Measurements from ENCODE around the gene RRAS. TPM values are rescaled to one million over a fixed set of nuclear protein-coding genes. Genes with fewer than 3 reads are reported as not detected.

Gene RRAS
- polyA plus RNA-seq, 1 of the 3 experiments (the other 2 are of a cell fraction): 141 TPM

DNA sequence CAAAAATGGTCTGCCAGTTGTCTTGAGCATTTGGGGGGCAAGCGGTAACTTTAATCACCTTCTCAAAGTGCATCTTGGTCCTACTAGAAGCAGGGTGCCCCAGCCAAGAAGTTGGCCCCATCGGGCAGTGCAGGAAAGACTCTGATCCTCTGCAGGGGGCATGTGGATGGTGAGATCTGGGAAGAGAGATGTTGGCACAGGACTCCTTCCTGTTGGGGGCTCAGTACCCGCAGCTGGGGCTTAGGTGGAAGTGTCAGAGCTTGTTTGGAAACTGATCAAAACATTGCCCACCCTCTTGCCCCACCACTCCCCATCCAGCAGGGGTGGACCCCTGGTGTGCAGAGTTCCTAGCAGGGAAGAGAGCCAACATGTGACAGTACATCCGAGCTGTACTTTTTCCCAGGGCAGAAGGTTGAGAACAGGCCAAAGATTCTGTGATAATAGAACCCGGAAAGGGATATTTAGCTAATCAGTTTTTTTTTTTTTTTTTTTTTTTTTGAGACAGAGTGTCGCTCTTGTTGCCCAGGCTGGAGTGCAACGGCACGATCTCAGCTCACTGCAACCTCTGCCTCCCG, 8.8 kb downstream of the RRAS start:
- ChIA-PET CTCF (interaction anchor here (0.6 to 1.9 kb wide), 6 partner anchors 11 to 60 kb away, joined by 3 to 9 read pairs (median 3); partner anchors contain the start of genes CPT1C and SCAF1), POLR2A (interaction anchor here (1.3 kb wide), 1 partner anchor 9 kb away, joined by 3 read pairs; the partner anchor contains the start of gene RRAS)
- Histone ChIP-seq H3K9me2 (no peaks in the 10 kb centered on the region), H3K4me1 (ENCODE audit: control insufficient read depth in 1 of 2, insufficient read depth in 2 of 2, low read depth in 1 of 2, low read length in 1 of 2) (peaks cover 7 to 10% of the 10 kb centered on the region in 2 experiments; a peak in 3 of 4 replicates), H3K36me3 (replicated peaks in 1 of 2; ENCODE audit: control insufficient read depth in 1 of 2, insufficient read depth in 2 of 2, low read length in 1 of 2) (peaks cover 0 to 26% of the 10 kb centered on the region in 2 experiments), H3K9me3 (no peaks in the 10 kb centered on the region), H4K20me1 (ENCODE audit: insufficient read depth) (no peaks in the 10 kb centered on the region; the same call in 1 of the 2 replicates), H3K4me3 (ENCODE audit: low read depth in 2 of 2, low read length in 1 of 2) (no peak overlapping the region), H3K9ac (no peak overlapping the region), H3K27me3 (ENCODE audit: insufficient read depth) (no peaks in the 10 kb centered on the region), H3K4me2 (peak overlapping the region; percentile 55; the same call in 1 of the 2 replicates), H3K79me2 (ENCODE audit: insufficient read depth) (0 out of 2 replicates have a peak, but pooled peaks cover 2% of the 10 kb centered on the region), H3K27ac (ENCODE audit: low read depth in 2 of 2, low read length in 1 of 2) (peak overlapping the region; percentile 11 to 78), H3F3A (replicated peaks; ENCODE audit: insufficient read depth) (peaks cover 19% of the 10 kb centered on the region), H2AFZ (ENCODE audit: low read depth) (no peak overlapping the region)
- TF ChIP-seq MXI1 (IDR thresholded peaks at IDR 0.05; ENCODE audit: low read depth, low read length) (peak; percentile 50; the same call in 1 of the 2 replicates), ELF1 (IDR thresholded peaks at IDR 0.05) (no peak), POLR2AphosphoS5 (IDR thresholded peaks at IDR 0.05; ENCODE audit: low read depth, low read length) (peak; percentile 52; the same call in 1 of the 2 replicates), GATA2 (CRISPR knock-in tag; IDR thresholded peaks at IDR 0.05) (peak; percentile 28; the same call in 1 of the 2 replicates), JUND (IDR thresholded peaks at IDR 0.05) (no peak; the same call in 1 of the 2 replicates), PBX3 (IDR thresholded peaks at IDR 0.05) (no peak)
- TF ChIP-seq, protein P1, sequence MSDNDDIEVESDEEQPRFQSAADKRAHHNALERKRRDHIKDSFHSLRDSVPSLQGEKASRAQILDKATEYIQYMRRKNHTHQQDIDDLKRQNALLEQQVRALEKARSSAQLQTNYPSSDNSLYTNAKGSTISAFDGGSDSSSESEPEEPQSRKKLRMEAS (IDR thresholded peaks at IDR 0.05; ENCODE audit: low read depth): no peak
- TF ChIP-seq, protein P2, sequence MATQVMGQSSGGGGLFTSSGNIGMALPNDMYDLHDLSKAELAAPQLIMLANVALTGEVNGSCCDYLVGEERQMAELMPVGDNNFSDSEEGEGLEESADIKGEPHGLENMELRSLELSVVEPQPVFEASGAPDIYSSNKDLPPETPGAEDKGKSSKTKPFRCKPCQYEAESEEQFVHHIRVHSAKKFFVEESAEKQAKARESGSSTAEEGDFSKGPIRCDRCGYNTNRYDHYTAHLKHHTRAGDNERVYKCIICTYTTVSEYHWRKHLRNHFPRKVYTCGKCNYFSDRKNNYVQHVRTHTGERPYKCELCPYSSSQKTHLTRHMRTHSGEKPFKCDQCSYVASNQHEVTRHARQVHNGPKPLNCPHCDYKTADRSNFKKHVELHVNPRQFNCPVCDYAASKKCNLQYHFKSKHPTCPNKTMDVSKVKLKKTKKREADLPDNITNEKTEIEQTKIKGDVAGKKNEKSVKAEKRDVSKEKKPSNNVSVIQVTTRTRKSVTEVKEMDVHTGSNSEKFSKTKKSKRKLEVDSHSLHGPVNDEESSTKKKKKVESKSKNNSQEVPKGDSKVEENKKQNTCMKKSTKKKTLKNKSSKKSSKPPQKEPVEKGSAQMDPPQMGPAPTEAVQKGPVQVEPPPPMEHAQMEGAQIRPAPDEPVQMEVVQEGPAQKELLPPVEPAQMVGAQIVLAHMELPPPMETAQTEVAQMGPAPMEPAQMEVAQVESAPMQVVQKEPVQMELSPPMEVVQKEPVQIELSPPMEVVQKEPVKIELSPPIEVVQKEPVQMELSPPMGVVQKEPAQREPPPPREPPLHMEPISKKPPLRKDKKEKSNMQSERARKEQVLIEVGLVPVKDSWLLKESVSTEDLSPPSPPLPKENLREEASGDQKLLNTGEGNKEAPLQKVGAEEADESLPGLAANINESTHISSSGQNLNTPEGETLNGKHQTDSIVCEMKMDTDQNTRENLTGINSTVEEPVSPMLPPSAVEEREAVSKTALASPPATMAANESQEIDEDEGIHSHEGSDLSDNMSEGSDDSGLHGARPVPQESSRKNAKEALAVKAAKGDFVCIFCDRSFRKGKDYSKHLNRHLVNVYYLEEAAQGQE (IDR thresholded peaks at IDR 0.05; ENCODE audit: low read depth, low read length): no peak
- WGBS (ENCODE audit: low lambda C conversion rate): 24% methylated on average over 8 of the region's 9 CpGs
- peak; percentile 79 for DNase-seq

DNA sequence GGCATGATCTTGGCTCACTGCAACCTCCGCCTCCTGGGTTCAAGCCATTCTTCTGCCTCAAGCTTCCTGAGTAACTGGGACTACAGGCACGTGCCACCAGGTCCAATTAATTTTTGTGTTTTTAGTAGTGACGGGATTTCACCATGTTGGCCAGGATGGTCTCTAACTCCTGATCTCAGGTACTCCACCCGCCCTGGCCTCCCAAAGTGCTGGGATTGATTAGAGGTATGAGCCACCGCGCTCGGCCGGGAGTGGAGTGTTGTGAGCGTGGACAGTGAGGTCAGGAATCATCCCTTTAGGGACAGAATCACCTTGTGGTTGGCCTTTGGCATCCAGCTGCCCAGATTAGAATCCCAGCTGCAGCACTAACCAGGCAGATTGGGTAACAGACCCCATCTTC, 10.3 kb downstream of the RRAS start:
- Histone ChIP-seq H3K4me3 (ENCODE audit: low read depth in 2 of 2, low read length in 1 of 2) (no peak overlapping the region), H3K27ac (ENCODE audit: low read depth in 2 of 2, low read length in 1 of 2) (peak overlapping the region in 1 of 2 experiments; percentile 78; a peak in 1 of 4 replicates), H3K4me1 (ENCODE audit: control insufficient read depth in 1 of 2, insufficient read depth in 2 of 2, low read depth in 1 of 2, low read length in 1 of 2) (peaks cover 7 to 10% of the 10 kb centered on the region in 2 experiments; a peak in 3 of 4 replicates), H3K4me2 (no peak overlapping the region), H3F3A (replicated peaks; ENCODE audit: insufficient read depth) (peaks cover 14% of the 10 kb centered on the region), H3K9ac (no peak overlapping the region), H2AFZ (ENCODE audit: low read depth) (no peak overlapping the region), H3K36me3 (replicated peaks in 1 of 2; ENCODE audit: control insufficient read depth in 1 of 2, insufficient read depth in 2 of 2, low read length in 1 of 2) (peaks cover 2 to 26% of the 10 kb centered on the region in 2 experiments), H3K79me2 (ENCODE audit: insufficient read depth) (0 out of 2 replicates have a peak, but pooled peaks cover 2% of the 10 kb centered on the region), H3K27me3 (ENCODE audit: insufficient read depth) (no peaks in the 10 kb centered on the region), H4K20me1 (ENCODE audit: insufficient read depth) (no peaks in the 10 kb centered on the region; the same call in 1 of the 2 replicates), H3K9me3 (no peaks in the 10 kb centered on the region), H3K9me2 (no peaks in the 10 kb centered on the region)
- CTCF ChIA-PET: interaction anchor here (0.9 to 1.9 kb wide), 3 partner anchors 42 to 127 kb away, joined by 3 to 9 read pairs (median 4); no protein-coding TSS in a partner anchor
- POLR2A ChIA-PET: no interaction called here
- TF ChIP-seq TEAD4 (IDR thresholded peaks at IDR 0.05; ENCODE audit: borderline replicate concordance, insufficient read depth) (no peak), FOSL2 (IDR thresholded peaks at IDR 0.05; ENCODE audit: borderline replicate concordance, low read depth) (no peak), RCOR1 (IDR thresholded peaks at IDR 0.05; ENCODE audit: low read length) (no peak), CHD2 (IDR thresholded peaks at IDR 0.05; ENCODE audit: low read length, partially characterized antibody) (no peak), SIN3A (IDR thresholded peaks at IDR 0.05; ENCODE audit: borderline replicate concordance, low read depth, low read length) (no peak), FOXJ3 (CRISPR knock-in tag; IDR thresholded peaks at IDR 0.05) (no peak), IRF3 (IDR thresholded peaks at IDR 0.05; ENCODE audit: low read depth, low read length) (no peak), JUND (IDR thresholded peaks at IDR 0.05) (no peak), RFX5 (IDR thresholded peaks at IDR 0.05; ENCODE audit: low read length) (no peak), ELF1 (IDR thresholded peaks at IDR 0.05) (no peak), POLR2AphosphoS5 (IDR thresholded peaks at IDR 0.05; ENCODE audit: low read depth, low read length) (no peak)
- TF ChIP-seq, protein P3, sequence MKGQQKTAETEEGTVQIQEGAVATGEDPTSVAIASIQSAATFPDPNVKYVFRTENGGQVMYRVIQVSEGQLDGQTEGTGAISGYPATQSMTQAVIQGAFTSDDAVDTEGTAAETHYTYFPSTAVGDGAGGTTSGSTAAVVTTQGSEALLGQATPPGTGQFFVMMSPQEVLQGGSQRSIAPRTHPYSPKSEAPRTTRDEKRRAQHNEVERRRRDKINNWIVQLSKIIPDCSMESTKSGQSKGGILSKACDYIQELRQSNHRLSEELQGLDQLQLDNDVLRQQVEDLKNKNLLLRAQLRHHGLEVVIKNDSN (IDR thresholded peaks at IDR 0.05; ENCODE audit: borderline replicate concordance, low read depth): no peak
- no peak for DNase-seq
- WGBS (ENCODE audit: low lambda C conversion rate): 97% methylated on average over 9 of the region's 9 CpGs

Data from SK-N-SH (cell line).